Fibroblast of mammary gland (primary cell): ENCODE measurements around the gene ERVK3-1.
"Not testable (repeated sequence)": the region's sequence is repeated elsewhere in the genome, so short reads cannot be mapped to it uniquely, and the experiment has no call there.

Experiments
- DNase-seq: peaks from one replicate; pipeline ENCODE4 v3.0.0-alpha.2; 2010; ENCODE audit warnings: low read depth
- H3K4me3 ChIP-seq: 2 replicates; pipeline ENCODE4 v1.5.1; 2011; ENCODE audit warnings: low read depth, mild to moderate bottlenecking, low read length, moderate library complexity; ENCODE audit not compliant: control insufficient read depth
- TF ChIP-seq, protein P1 (sequence below): conservative IDR thresholded peaks from 2 replicates; pipeline ENCODE4 v1.5.1; 2011; ENCODE audit warnings: low read depth, low read length, inconsistent platforms; ENCODE audit not compliant: control insufficient read depth, insufficient read depth

ERVK3-1 gene

DNA sequence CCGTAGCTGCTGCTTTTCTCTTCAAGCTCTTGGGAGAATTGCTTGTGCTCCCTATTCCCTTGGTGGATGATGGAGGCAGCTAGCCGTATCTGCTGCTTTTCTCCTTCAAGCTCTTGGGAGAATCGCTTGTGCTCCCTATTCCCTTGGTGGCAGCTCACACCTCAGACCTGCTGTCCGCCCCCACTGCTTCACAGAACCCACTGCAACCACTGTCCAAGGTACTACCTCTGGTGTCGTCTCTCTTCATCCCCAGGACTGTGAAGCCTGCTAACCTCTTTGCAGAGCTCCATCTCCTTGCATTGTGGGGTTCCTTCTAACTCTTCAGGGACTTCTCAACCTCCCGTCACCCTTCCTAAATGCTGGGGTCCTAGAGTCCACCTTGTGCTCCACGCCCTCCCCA, 4.6 kb upstream of the ERVK3-1 start:
- DNase-seq, result no peak
- no peak overlapping the region for H3K4me3 ChIP-seq
- TF ChIP-seq, protein P1, sequence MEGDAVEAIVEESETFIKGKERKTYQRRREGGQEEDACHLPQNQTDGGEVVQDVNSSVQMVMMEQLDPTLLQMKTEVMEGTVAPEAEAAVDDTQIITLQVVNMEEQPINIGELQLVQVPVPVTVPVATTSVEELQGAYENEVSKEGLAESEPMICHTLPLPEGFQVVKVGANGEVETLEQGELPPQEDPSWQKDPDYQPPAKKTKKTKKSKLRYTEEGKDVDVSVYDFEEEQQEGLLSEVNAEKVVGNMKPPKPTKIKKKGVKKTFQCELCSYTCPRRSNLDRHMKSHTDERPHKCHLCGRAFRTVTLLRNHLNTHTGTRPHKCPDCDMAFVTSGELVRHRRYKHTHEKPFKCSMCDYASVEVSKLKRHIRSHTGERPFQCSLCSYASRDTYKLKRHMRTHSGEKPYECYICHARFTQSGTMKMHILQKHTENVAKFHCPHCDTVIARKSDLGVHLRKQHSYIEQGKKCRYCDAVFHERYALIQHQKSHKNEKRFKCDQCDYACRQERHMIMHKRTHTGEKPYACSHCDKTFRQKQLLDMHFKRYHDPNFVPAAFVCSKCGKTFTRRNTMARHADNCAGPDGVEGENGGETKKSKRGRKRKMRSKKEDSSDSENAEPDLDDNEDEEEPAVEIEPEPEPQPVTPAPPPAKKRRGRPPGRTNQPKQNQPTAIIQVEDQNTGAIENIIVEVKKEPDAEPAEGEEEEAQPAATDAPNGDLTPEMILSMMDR, result no peak

DNA sequence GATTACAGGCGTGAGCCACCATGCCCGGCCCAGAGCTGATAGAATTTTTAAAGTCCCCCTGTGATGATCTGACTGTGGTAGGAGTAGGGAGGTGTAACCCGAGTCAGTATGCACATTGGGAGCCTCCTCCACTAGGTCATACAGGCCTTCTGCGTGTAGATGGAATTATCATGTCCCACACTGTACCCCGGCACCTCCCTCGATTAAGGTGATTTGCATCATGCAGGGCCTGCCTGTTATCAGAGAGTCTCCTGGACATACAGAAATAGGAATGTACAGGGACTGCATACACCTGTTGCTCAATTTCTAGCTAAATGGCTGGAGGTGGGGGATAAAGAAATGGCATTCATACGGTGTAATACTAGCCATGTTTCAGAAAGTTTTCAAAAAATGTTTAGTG, 922 bp upstream of the ERVK3-1 start:
- no peak for DNase-seq
- no peak overlapping the region for H3K4me3 ChIP-seq
- TF ChIP-seq, protein P1, result no peak

DNA sequence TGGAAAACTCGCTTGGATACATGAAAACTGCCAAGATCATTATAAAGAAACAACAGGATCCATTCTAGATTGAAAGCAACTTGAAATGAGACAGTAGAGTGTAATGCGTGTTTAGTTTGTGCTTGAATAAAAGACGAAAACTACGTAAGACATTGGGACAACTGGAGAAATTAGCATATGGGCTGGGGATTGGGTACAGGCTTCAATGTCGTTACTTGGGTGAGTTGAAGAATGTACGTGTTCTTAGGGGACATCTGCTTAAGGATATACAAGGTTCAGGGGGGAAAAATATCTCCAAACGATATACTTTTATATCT, 471 bp upstream of the ERVK3-1 start:
- H3K4me3 ChIP-seq, result peak overlapping the region; percentile 95
- DNase-seq, result no peak
- TF ChIP-seq, protein P1, result no peak

DNA sequence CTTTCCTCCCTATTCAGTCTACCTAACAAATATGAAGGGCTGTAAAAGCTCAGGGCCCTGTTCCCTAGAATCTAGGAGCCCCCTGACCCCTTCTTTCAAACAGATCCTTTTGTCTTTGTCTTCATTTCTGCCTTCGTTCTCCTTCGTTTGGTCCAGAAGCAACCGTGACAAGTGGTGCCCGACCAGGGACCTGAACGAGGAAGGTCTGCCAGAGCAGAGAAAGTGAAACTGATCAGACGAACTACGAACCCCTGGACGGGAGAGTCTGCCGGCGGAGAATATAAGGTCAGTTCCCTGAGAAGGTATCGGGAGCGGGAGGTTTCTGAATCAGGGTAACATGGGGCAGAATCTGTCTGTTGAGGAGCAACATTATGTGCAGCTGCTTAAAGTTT, 751 bp downstream of the ERVK3-1 start:
- DNase-seq, result peak; percentile 14
- H3K4me3 ChIP-seq, result peak overlapping the region; percentile 95
- TF ChIP-seq, protein P1, result no peak

DNA sequence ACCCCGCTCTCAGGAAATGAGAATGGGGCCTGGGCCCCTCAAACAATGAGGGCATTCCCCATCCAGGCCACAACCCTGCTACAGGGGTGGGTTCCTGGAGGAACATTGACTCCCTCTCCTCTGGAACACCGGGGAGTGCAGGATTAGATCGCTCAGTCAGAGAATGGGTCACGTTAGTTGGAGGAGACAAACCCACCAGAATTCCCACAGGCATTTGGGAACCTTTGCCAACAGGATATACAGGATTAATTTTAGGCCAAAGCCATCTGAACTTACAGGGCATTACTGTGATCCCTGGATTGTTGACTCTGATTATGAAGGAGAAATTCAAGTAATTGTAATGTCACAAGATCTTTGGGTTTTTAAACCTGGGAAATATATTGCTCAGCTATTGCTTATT, 2.6 kb downstream of the ERVK3-1 start:
- TF ChIP-seq, protein P1, result no peak
- no peak for DNase-seq
- H3K4me3 ChIP-seq, result no peak overlapping the region

DNA sequence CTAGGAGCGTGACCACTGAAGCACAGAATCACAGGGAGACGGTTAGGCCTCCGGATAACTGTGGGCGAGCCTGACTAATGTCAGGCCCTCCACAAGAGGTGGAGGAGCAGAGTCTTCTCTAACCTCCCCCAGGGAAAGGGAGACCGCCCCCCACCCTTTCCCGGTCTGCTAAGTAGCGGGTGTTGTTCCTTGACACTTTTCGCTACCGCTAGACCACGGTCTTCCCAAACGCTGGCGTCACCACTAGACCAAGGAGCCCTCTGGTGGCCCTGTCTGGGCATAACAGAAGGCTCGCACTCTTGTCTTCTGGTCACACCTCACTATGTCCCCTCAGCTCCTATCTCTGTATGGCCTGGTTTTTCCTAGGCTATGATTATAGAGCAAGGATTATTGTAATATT, 5.5 kb downstream of the ERVK3-1 start:
- not testable (repeated sequence) for H3K4me3 ChIP-seq
- peak; percentile 53 for DNase-seq

More for the DNA sequence above, 5.5 kb downstream of the ERVK3-1 start:
- TF ChIP-seq, protein P1, result peak; percentile 20
